GM18508 (cell line): ENCODE results near the gene TULP4.

Source experiments
- ATAC-seq: cut with Tn5 transposase; IDR thresholded peaks from one replicate; pipeline ENCODE4 v1.9.1; 2021; ENCODE audit warnings: moderate number of reproducible peaks; ENCODE audit not compliant: insufficient read depth, unreplicated experiment

Gene TULP4

GRCh38 chr6:158413028-158413427 lies 100.8 kb downstream of the TULP4 start:
- ATAC-seq, result no peak

- no peak for ATAC-seq
These were observed 101.7 kb downstream of the TULP4 start for GRCh38 chr6:158413814-158414565.

GRCh38 chr6:158414851-158415262 lies 102.6 kb downstream of the TULP4 start:
- ATAC-seq, result no peak

- ATAC-seq, result no peak
These were observed 103.4 kb downstream of the TULP4 start for GRCh38 chr6:158415666-158416065.

- no peak for ATAC-seq
These were observed 104.9 kb downstream of the TULP4 start for GRCh38 chr6:158416883-158417759.

GRCh38 chr6:158417760-158418098 lies 105.5 kb downstream of the TULP4 start:
- no peak for ATAC-seq

- no peak for ATAC-seq
These were observed 106.2 kb downstream of the TULP4 start for GRCh38 chr6:158418501-158418900.

- no peak for ATAC-seq
These were observed 107.2 kb downstream of the TULP4 start for GRCh38 chr6:158419339-158419909.

GRCh38 chr6:158421381-158421780 lies 109.1 kb downstream of the TULP4 start:
- ATAC-seq, result no peak

- ATAC-seq, result no peak
These were observed 110.5 kb downstream of the TULP4 start for GRCh38 chr6:158422629-158423238.

- ATAC-seq, result no peak
These were observed 118.8 kb downstream of the TULP4 start for GRCh38 chr6:158431036-158431435.

GRCh38 chr6:158431560-158431959 lies 119.3 kb downstream of the TULP4 start:
- ATAC-seq, result no peak

- no peak for ATAC-seq
These were observed 125.3 kb downstream of the TULP4 start for GRCh38 chr6:158437571-158437970.

GRCh38 chr6:158438226-158438625 lies 126.0 kb downstream of the TULP4 start:
- ATAC-seq, result no peak

GRCh38 chr6:158439255-158439654 lies 127.0 kb downstream of the TULP4 start:
- peak; percentile 74 for ATAC-seq

GRCh38 chr6:158441716-158442215 lies 129.5 kb downstream of the TULP4 start:
- no peak for ATAC-seq

- ATAC-seq, result no peak
These were observed 130.0 kb downstream of the TULP4 start for GRCh38 chr6:158442306-158442705.

GRCh38 chr6:158445426-158446085 lies 133.3 kb downstream of the TULP4 start:
- no peak for ATAC-seq

GRCh38 chr6:158448856-158449255 lies 136.6 kb downstream of the TULP4 start:
- no peak for ATAC-seq

GRCh38 chr6:158452191-158452590 lies 139.9 kb downstream of the TULP4 start:
- no peak for ATAC-seq
